PC-9 (cell line): Measurements from ENCODE around the gene LRRC72. TPM values are rescaled to one million over a fixed set of nuclear protein-coding genes. Genes with fewer than 3 reads are reported as not detected.

Experiments used
- BruUV-seq: library from RNA; stranded (reverse); fragments of 400-500 nt; replicated peaks from 2 replicates; lab custom pipeline; 2021; lab: Mats Ljungman, UMichigan
- CTCF ChIA-PET: fragments of 300-600 bp; sonication (Branson Sonifier 250); formaldehyde crosslinking; loops from one replicate; lab custom pipeline; 2022; ENCODE audit warnings: antibody characterized with exemption; lab: Charles Lee
- POLR2A ChIA-PET: fragments of 300-600 bp; sonication (Branson Sonifier 250); formaldehyde crosslinking; loops from one replicate; lab custom pipeline; 2022; ENCODE audit warnings: antibody characterized with exemption; ENCODE audit not compliant: unreplicated experiment; lab: Charles Lee
- DNase-seq, 2 experiments: peaks; one replicate each; pipeline versions ENCODE4 v3.0.0 to v3.0.0-alpha.2; 2015 to 2022; ENCODE audit warnings: mixed read lengths in 1 of 2
- H2AFZ ChIP-seq: fragments of 200-600 bp; sonication (generic); 2 replicates; pipeline ENCODE4 v1.8.1; 2017; ENCODE audit warnings: antibody characterized with exemption
- H3F3A ChIP-seq: fragments of 200-600 bp; sonication (generic); 2 replicates; pipeline ENCODE4 v1.8.1; 2017; ENCODE audit warnings: antibody characterized with exemption, mild to moderate bottlenecking, low read depth; ENCODE audit not compliant: insufficient read depth
- H3K27ac ChIP-seq: fragments of 200-600 bp; sonication (generic); 2 replicates; pipeline ENCODE4 v1.6.1; 2016; ENCODE audit warnings: mixed run types
- H3K27me3 ChIP-seq: fragments of 200-600 bp; sonication (generic); 2 replicates; pipeline ENCODE4 v1.6.1; 2016; ENCODE audit warnings: low read depth, mixed run types; ENCODE audit not compliant: insufficient read depth
- H3K36me3 ChIP-seq: fragments of 200-600 bp; sonication (generic); 2 replicates; pipeline ENCODE4 v1.6.1; 2016; ENCODE audit warnings: low read depth, mixed run types
- H3K4me1 ChIP-seq: fragments of 200-600 bp; sonication (generic); replicated peaks from 2 replicates; pipeline ENCODE4 v1.6.1; 2016; ENCODE audit warnings: mixed run types; ENCODE audit not compliant: insufficient read depth
- H3K4me2 ChIP-seq: fragments of 200-600 bp; sonication (generic); 2 replicates; pipeline ENCODE4 v1.6.1; 2017; ENCODE audit warnings: mixed run types
- H3K4me3 ChIP-seq: fragments of 200-600 bp; sonication (generic); 2 replicates; pipeline ENCODE4 v1.6.1; 2016; ENCODE audit warnings: mixed run types
- H3K79me2 ChIP-seq: fragments of 200-600 bp; sonication (generic); 2 replicates; pipeline ENCODE4 v1.6.1; 2017; ENCODE audit warnings: low read depth, mixed run types
- H3K9me2 ChIP-seq: fragments of 200-600 bp; sonication (generic); 2 replicates; pipeline ENCODE4 v1.8.1; 2017; ENCODE audit warnings: mild to moderate bottlenecking; ENCODE audit not compliant: insufficient read depth
- H3K9me3 ChIP-seq: fragments of 200-600 bp; sonication (generic); 2 replicates; pipeline ENCODE4 v1.8.1; 2016; ENCODE audit warnings: low read depth; ENCODE audit not compliant: insufficient read depth
- H4K20me1 ChIP-seq: fragments of 200-600 bp; sonication (generic); 2 replicates; pipeline ENCODE4 v1.8.1; 2017; ENCODE audit not compliant: insufficient read depth
- CTCF ChIP-seq: fragments of 200-600 bp; sonication (generic); conservative IDR thresholded peaks from 2 replicates; pipeline ENCODE4 v1.6.1; 2017; ENCODE audit warnings: mixed run types, antibody characterized with exemption, mild to moderate bottlenecking, moderate library complexity
- EZH2 ChIP-seq: fragments of 200-600 bp; sonication (generic); IDR thresholded peaks from 2 replicates; pipeline ENCODE4 v1.8.0; 2017; ENCODE audit warnings: antibody characterized with exemption, low read depth
- intact Hi-C: fragments of 100-400 bp; cut with micrococcal nuclease; formaldehyde crosslinking; loops from one replicate; pipeline ENCODE4 v1.10.0; 2022; ENCODE audit not compliant: unreplicated experiment
- total RNA-seq: library from RNA; stranded (reverse); gene quantifications from 2 replicates; pipeline ENCODE4 v1.2.3, GENCODE V29; 2021

The LRRC72 gene
- total RNA-seq, 1 experiment from 2014 or later = not detected

DNA sequence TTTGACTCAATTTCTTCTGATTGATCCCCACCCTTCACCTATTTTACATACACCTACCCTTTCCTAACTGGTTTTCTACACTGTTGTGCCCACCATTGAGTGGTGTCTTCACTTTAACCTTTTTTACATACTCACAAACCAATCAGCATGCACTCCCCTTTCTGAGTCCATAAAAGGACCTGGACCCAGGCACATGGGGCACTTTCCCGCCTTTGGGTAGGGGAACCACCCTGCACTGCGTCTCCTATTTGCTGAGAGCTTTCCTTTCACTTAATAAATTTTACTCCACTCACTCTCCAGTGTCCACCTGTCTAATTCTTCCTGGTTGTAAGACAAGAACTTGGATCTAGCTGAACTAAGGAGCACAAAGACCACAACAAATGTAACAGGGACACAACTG lies 85.1 kb downstream of the LRRC72 start:
- Histone ChIP-seq H3K9me3 (no peaks in the 10 kb centered on the region; the same call in 1 of the 2 replicates), H3K79me2 (no peaks in the 10 kb centered on the region), H3F3A (no peaks in the 10 kb centered on the region), H3K27me3 (no peaks in the 10 kb centered on the region), H4K20me1 (no peaks in the 10 kb centered on the region), H3K4me2 (no peak overlapping the region), H2AFZ (no peak overlapping the region), H3K4me1 (no peaks in the 10 kb centered on the region), H3K9me2 (no peaks in the 10 kb centered on the region), H3K27ac (no peak overlapping the region), H3K36me3 (0 out of 2 replicates have a peak, but pooled peaks cover 3% of the 10 kb centered on the region), H3K4me3 (no peak overlapping the region)
- no peak for DNase-seq
- ChIA-PET CTCF (no interaction called here), POLR2A (no interaction called here)
- intact Hi-C loops = no loop called here
- BruUV-seq = no TSS peak
- no peak for TF ChIP-seq CTCF
- TF ChIP-seq EZH2 = no peak

DNA sequence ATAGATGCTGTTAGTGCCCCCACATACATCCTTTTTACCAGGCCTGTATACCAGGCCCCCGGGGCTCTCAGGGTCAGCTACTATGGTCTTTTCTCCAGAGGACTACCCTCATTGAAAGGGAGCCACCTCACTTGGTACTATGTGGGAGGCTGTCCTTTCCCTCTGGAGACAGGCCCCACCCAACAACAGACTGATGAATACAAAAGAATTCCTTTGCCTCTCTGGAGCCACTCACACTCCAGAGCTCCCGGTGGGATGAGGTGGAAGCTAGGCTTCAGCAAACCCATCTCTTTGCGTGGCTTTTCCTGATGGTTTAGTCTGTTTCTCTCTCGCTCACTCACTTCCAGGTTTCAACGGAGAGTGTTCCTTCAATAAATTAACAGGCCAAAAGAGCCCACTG lies 88.6 kb downstream of the LRRC72 start:
- Histone ChIP-seq H3K36me3 (0 out of 2 replicates have a peak, but pooled peaks cover 3% of the 10 kb centered on the region), H3K27me3 (no peaks in the 10 kb centered on the region), H3K4me3 (no peak overlapping the region), H3K4me2 (no peak overlapping the region), H2AFZ (no peak overlapping the region), H4K20me1 (no peaks in the 10 kb centered on the region), H3K9me2 (no peaks in the 10 kb centered on the region), H3K4me1 (no peaks in the 10 kb centered on the region), H3K27ac (no peak overlapping the region), H3F3A (no peaks in the 10 kb centered on the region), H3K79me2 (no peaks in the 10 kb centered on the region), H3K9me3 (no peaks in the 10 kb centered on the region; the same call in 1 of the 2 replicates)
- TF ChIP-seq EZH2 (no peak), CTCF (no peak)
- POLR2A ChIA-PET = no interaction called here
- intact Hi-C loops = no loop called here
- DNase-seq = no peak
- CTCF ChIA-PET = no interaction called here
- no TSS peak for BruUV-seq

- Histone ChIP-seq H3K4me2 (no peak overlapping the region), H4K20me1 (no peaks in the 10 kb centered on the region), H3K4me1 (no peaks in the 10 kb centered on the region), H3K79me2 (no peaks in the 10 kb centered on the region), H3K9me3 (no peaks in the 10 kb centered on the region; the same call in 1 of the 2 replicates), H3K36me3 (0 out of 2 replicates have a peak, but pooled peaks cover 3% of the 10 kb centered on the region), H3K27me3 (no peaks in the 10 kb centered on the region), H3F3A (no peaks in the 10 kb centered on the region), H3K4me3 (no peak overlapping the region), H2AFZ (no peak overlapping the region), H3K9me2 (no peaks in the 10 kb centered on the region), H3K27ac (no peak overlapping the region)
- intact Hi-C loops = no loop called here
- TF ChIP-seq EZH2 = no peak
- no peak for TF ChIP-seq CTCF
- CTCF ChIA-PET = no interaction called here
- no peak for DNase-seq
- POLR2A ChIA-PET = no interaction called here
- no TSS peak for BruUV-seq
Measured at GRCh38 chr7:16616122-16616521, 89.5 kb downstream of the LRRC72 start.
